H1 (cell line): ENCODE measurements around the gene ZIM2. TPM values are rescaled to one million over a fixed set of nuclear protein-coding genes. Genes with fewer than 3 reads are reported as not detected.

Experiments
- CTCF ChIA-PET: fragments of 300-600 bp; sonication (Branson Sonifier 250); formaldehyde crosslinking; loops from one replicate; lab custom pipeline; 2021; ENCODE audit not compliant: partially characterized antibody; lab: Charles Lee
- POLR2A ChIA-PET: fragments of 300-600 bp; sonication (Branson Sonifier 250); formaldehyde crosslinking; loops from one replicate; lab custom pipeline; 2021; ENCODE audit warnings: inconsistent platforms; ENCODE audit not compliant: partially characterized antibody; lab: Charles Lee
- DNase-seq, 2 experiments: peaks; one replicate each; pipeline versions ENCODE4 v3.0.0 to v3.0.0-alpha.2; 2010 to 2022; ENCODE audit warnings: low spot score in 2 of 2, low read depth in 1 of 2, mixed read lengths in 1 of 2
- FAIRE-seq: peaks from 2 replicates; lab custom pipeline; 2011; peaks lifted over from hg19 to GRCh38; lab: Jason Lieb, UNC
- H2AFZ ChIP-seq: 2 replicates; pipeline ENCODE4 v1.8.1; 2012; ENCODE audit warnings: low read length, inconsistent platforms
- H2AK5ac ChIP-seq: 2 replicates; pipeline ENCODE4 v1.6.1; 2013; ENCODE audit warnings: low read depth, low read length
- H2BK120ac ChIP-seq: replicated peaks from 2 replicates; pipeline ENCODE3; 2013; ENCODE audit warnings: low read depth, low read length, inconsistent platforms
- H2BK12ac ChIP-seq: 2 replicates; pipeline ENCODE4 v1.6.1; 2013; ENCODE audit warnings: low read depth, low read length
- H2BK15ac ChIP-seq: 2 replicates; pipeline ENCODE4 v1.6.1; 2013; ENCODE audit warnings: low read length
- H2BK20ac ChIP-seq: 2 replicates; pipeline ENCODE4 v1.6.1; 2013; ENCODE audit warnings: low read length
- H2BK5ac ChIP-seq: 2 replicates; pipeline ENCODE4 v1.6.1; 2013; ENCODE audit warnings: low read depth, low read length
- H3K14ac ChIP-seq: 2 replicates; pipeline ENCODE4 v1.6.1; 2013; ENCODE audit warnings: inconsistent platforms; ENCODE audit not compliant: insufficient read length
- H3K18ac ChIP-seq: 2 replicates; pipeline ENCODE4 v1.6.1; 2013; ENCODE audit warnings: low read length; ENCODE audit errors: extremely low read depth
- H3K23ac ChIP-seq: 2 replicates; pipeline ENCODE4 v1.6.1; 2013; ENCODE audit warnings: inconsistent platforms; ENCODE audit not compliant: insufficient read length
- H3K23me2 ChIP-seq: 2 replicates; pipeline ENCODE4 v1.6.1; 2013; ENCODE audit warnings: low read depth, low read length
- H3K27ac ChIP-seq: 2 replicates; pipeline ENCODE4 v1.6.1; 2011; ENCODE audit warnings: low read depth, low read length, inconsistent platforms
- H3K27me3 ChIP-seq, 4 experiments: replicated peaks in 1 of 4; 1 replicate in 1 of 4; 2 replicates in 3 of 4; pipeline versions ENCODE4 v1.6.1 to v1.8.1; 2011 to 2013; ENCODE audit warnings: low read length in 3 of 4, mild to moderate bottlenecking in 3 of 4, inconsistent platforms in 2 of 4, mixed read lengths in 2 of 4, moderate library complexity in 1 of 4; ENCODE audit not compliant: control insufficient read depth in 3 of 4, insufficient read depth in 3 of 4; ENCODE audit errors: extremely low read depth in 1 of 4
- H3K36me3 ChIP-seq, 4 experiments: 2 replicates each; pipeline versions ENCODE4 v1.6.1 to v1.8.1; 2011 to 2013; ENCODE audit warnings: mild to moderate bottlenecking in 4 of 4, low read length in 3 of 4, moderate library complexity in 2 of 4, control low read depth in 1 of 4, inconsistent platforms in 1 of 4; ENCODE audit not compliant: insufficient read depth in 4 of 4, control insufficient read depth in 2 of 4
- H3K4ac ChIP-seq: replicated peaks from 2 replicates; pipeline ENCODE3; 2013; ENCODE audit warnings: low read length, low read depth, mixed read lengths, inconsistent platforms; ENCODE audit not compliant: insufficient read length
- H3K4me1 ChIP-seq, 4 experiments: replicated peaks in 1 of 4; 1 replicate in 1 of 4; 2 replicates in 3 of 4; pipeline versions ENCODE4 v1.6.1 to v1.8.1; 2011 to 2013; ENCODE audit warnings: low read length in 3 of 4, inconsistent platforms in 2 of 4, mixed read lengths in 1 of 4; ENCODE audit not compliant: insufficient read depth in 4 of 4, control insufficient read depth in 3 of 4
- H3K4me2 ChIP-seq, 2 experiments: 2 replicates each; pipeline versions ENCODE4 v1.6.1 to v1.8.1; 2011 to 2013; ENCODE audit warnings: low read depth in 2 of 2, low read length in 2 of 2, control low read depth in 1 of 2, inconsistent platforms in 1 of 2, mild to moderate bottlenecking in 1 of 2; ENCODE audit not compliant: insufficient read depth in 1 of 2
- H3K4me3 ChIP-seq, 4 experiments: fragments of 200-600, 300-600 bp in 1 of 4; sonication (generic), shearing (Covaris generic), sonication (Bioruptor Twin) in 1 of 4; 2 replicates each; pipeline versions ENCODE4 v1.5.1 to v1.8.1; 2011 to 2016; ENCODE audit warnings: low read length in 4 of 4, low read depth in 3 of 4, control low read depth in 2 of 4, inconsistent platforms in 2 of 4, mild to moderate bottlenecking in 2 of 4, mixed read lengths in 1 of 4, moderate library complexity in 1 of 4; ENCODE audit not compliant: insufficient read depth in 2 of 4; ENCODE audit errors: extremely low read depth in 1 of 4
- H3K56ac ChIP-seq: replicated peaks from 2 replicates; pipeline ENCODE3; 2013; ENCODE audit warnings: low read depth, mild to moderate bottlenecking, mixed read lengths, low read length, inconsistent platforms; ENCODE audit not compliant: insufficient read length
- H3K79me1 ChIP-seq: 2 replicates; pipeline ENCODE4 v1.6.1; 2013; ENCODE audit warnings: low read depth, low read length, control low read depth
- H3K79me2 ChIP-seq, 2 experiments: 2 replicates each; pipeline versions ENCODE4 v1.6.1 to v1.8.1; 2012 to 2013; ENCODE audit warnings: low read length in 2 of 2, mild to moderate bottlenecking in 2 of 2, inconsistent platforms in 1 of 2; ENCODE audit not compliant: insufficient read depth in 2 of 2, control insufficient read depth in 1 of 2
- H3K9ac ChIP-seq, 4 experiments: replicated peaks in 1 of 4; 1 replicate in 1 of 4; 2 replicates in 3 of 4; pipeline versions ENCODE4 v1.6.1 to v1.8.1; 2011 to 2013; ENCODE audit warnings: low read depth in 3 of 4, low read length in 3 of 4, control low read depth in 2 of 4, mild to moderate bottlenecking in 2 of 4, moderate library complexity in 2 of 4, inconsistent platforms in 1 of 4; ENCODE audit errors: extremely low read depth in 1 of 4
- H3K9me3 ChIP-seq, 2 experiments: 2 replicates each; pipeline versions ENCODE4 v1.6.1 to v1.8.1; 2012 to 2013; ENCODE audit warnings: mild to moderate bottlenecking in 2 of 2, moderate library complexity in 2 of 2, control low read depth in 1 of 2, inconsistent platforms in 1 of 2, low read depth in 1 of 2, low read length in 1 of 2, mixed read lengths in 1 of 2; ENCODE audit not compliant: insufficient read depth in 2 of 2
- H4K20me1 ChIP-seq, 2 experiments: replicated peaks in 1 of 2; 2 replicates each; pipeline versions ENCODE3 to v1.8.1; 2011 to 2013; ENCODE audit warnings: inconsistent platforms in 2 of 2, low read length in 2 of 2, mild to moderate bottlenecking in 1 of 2; ENCODE audit not compliant: insufficient read depth in 2 of 2, control insufficient read depth in 1 of 2
- H4K5ac ChIP-seq: 2 replicates; pipeline ENCODE4 v1.6.1; 2013; ENCODE audit warnings: low read length, low read depth, mixed read lengths, inconsistent platforms; ENCODE audit not compliant: insufficient read length
- H4K8ac ChIP-seq: 2 replicates; pipeline ENCODE4 v1.8.0; 2013; ENCODE audit warnings: mild to moderate bottlenecking, moderate library complexity, low read length, inconsistent platforms; ENCODE audit not compliant: insufficient read depth; ENCODE audit errors: extremely low read depth
- H4K91ac ChIP-seq: replicated peaks from 2 replicates; pipeline ENCODE3; 2013; ENCODE audit warnings: low read length, mixed read lengths, inconsistent platforms; ENCODE audit not compliant: insufficient read length
- HDAC6 ChIP-seq: IDR thresholded peaks from one replicate; pipeline ENCODE4 v1.7.1; 2012; ENCODE audit warnings: low read depth, mild to moderate bottlenecking, inconsistent platforms, low read length, moderate library complexity
- WGBS, 2 experiments: shearing (Covaris generic) in 1 of 2; methylation state at CpG; one replicate each; pipeline versions ENCODE4 v1.1.6 to v1.1.7; 2013 to 2015; ENCODE audit warnings: low lambda C conversion rate in 2 of 2, mixed read lengths in 2 of 2, inconsistent platforms in 1 of 2, low coverage in 1 of 2, missing lambda C conversion rate in 1 of 2; ENCODE audit not compliant: insufficient replicate concordance in 2 of 2, insufficient coverage in 1 of 2, insufficient read length in 1 of 2; ENCODE audit errors: extremely low coverage in 1 of 2, missing lambda C conversion rate in 1 of 2; 5-methylcytosine and 5-hydroxymethylcytosine counted together
- polyA plus RNA-seq, 7 experiments: library from polyadenylated mRNA; depleted of rRNA in 3 of 7; stranded (reverse) in 5 of 7; unstranded in 2 of 7; fragments of >200 nt in 5 of 7; fragments of 200-250 nt in 2 of 7; gene quantifications; 1 replicate in 5 of 7; 2 replicates in 1 of 7; 4 replicates in 1 of 7; pipeline versions ENCODE4 v1.2.1 to v1.2.3, GENCODE V29; 2011 to 2013; ENCODE audit warnings: missing spikeins in 2 of 7, mixed read lengths in 2 of 7
- total RNA-seq: library from RNA; stranded (reverse); fragmentation: NEBNext Ultra II Directional; extraction: Animal tissue kit (Norgen Biotek cat#: 25700); gene quantifications from 2 replicates; pipeline ENCODE4 v1.2.1, GENCODE V29; 2021

Gene ZIM2
- total and polyA plus RNA-seq, 2 of the 8 experiments (the other 6 are each of a cell fraction or from before 2014, with no cell fraction given), result not detected

GRCh38 chr19:56732976-56733375 lies 107.5 kb downstream of the ZIM2 start:
- Histone ChIP-seq H3K9me3 (peaks cover 50 to 82% of the 10 kb centered on the region in 2 experiments), H3K4me3 (no peak overlapping the region), H3K27me3 (no peaks in the 10 kb centered on the region), H2BK5ac (no peak overlapping the region), H3K18ac (no peak overlapping the region), H3K4me1 (no peaks in the 10 kb centered on the region), H4K5ac (no peak overlapping the region), H3K9ac (no peak overlapping the region), H3K23ac (no peak overlapping the region), H2BK20ac (no peak overlapping the region), H3K23me2 (no peaks in the 10 kb centered on the region), H3K4ac (no peak overlapping the region), H3K4me2 (no peak overlapping the region), H2AFZ (no peak overlapping the region), H3K14ac (no peak overlapping the region), H2BK15ac (no peak overlapping the region), H3K36me3 (no peaks in the 10 kb centered on the region), H2AK5ac (no peak overlapping the region), H4K8ac (no peak overlapping the region), H3K56ac (no peak overlapping the region), H3K79me1 (no peaks in the 10 kb centered on the region), H2BK12ac (no peak overlapping the region), H3K79me2 (no peaks in the 10 kb centered on the region), H3K27ac (no peak overlapping the region), H4K20me1 (no peaks in the 10 kb centered on the region), H2BK120ac (no peak overlapping the region), H4K91ac (no peak overlapping the region)
- WGBS, 2 experiments, result 60% methylated on average over 2 of the region's 2 CpGs; no CpG with 5 or more reads in 1 of the 2 experiments
- no peak for FAIRE-seq
- CTCF ChIA-PET, result no interaction called here
- POLR2A ChIA-PET, result no interaction called here
- no peak for DNase-seq
- TF ChIP-seq HDAC6, result no peak
